Testis (tissue), 2 donors: ENCODE measurements around the gene HSD17B2.

Source experiments
- CTCF ChIP-seq, 3 experiments: fragments of 450-650 bp in 2 of 3; fragments of 200-600 bp in 1 of 3; sonication (generic) in 1 of 3; IDR thresholded peaks; one replicate each; pipeline ENCODE4 v1.5.1; 2016 to 2019; ENCODE audit warnings: antibody characterized with exemption in 3 of 3, mild to moderate bottlenecking in 2 of 3, moderate library complexity in 1 of 3
- POLR2A ChIP-seq: fragments of 450-650 bp; IDR thresholded peaks from one replicate; pipeline ENCODE4 v1.6.1; 2017; ENCODE audit warnings: antibody characterized with exemption, mild to moderate bottlenecking, moderate library complexity

GRCh38 chr16:82017911-82018568 lies 17.0 kb upstream of the HSD17B2 start:
- TF ChIP-seq POLR2A (no peak), CTCF (IDR thresholded peaks at IDR 0.05) (no peak)
